Lower lobe of right lung (tissue), 2 donors: ENCODE results near the gene CALD1. TPM values are rescaled to one million over a fixed set of nuclear protein-coding genes. Genes with fewer than 3 reads are reported as not detected.

ENCODE experiments used
- ATAC-seq, 2 donors: fragments of 200-7000 bp; cut with Tn5 transposase; one replicate each; pipeline ENCODE4 v1.9.1; 2020 to 2022; ENCODE audit warnings: mild to moderate bottlenecking in 2 of 2, moderate library complexity in 2 of 2
- DNase-seq: peaks from one replicate; pipeline ENCODE4 v3.0.0-alpha.2; 2020
- H3K27ac ChIP-seq: fragments of 200-600 bp; one replicate; pipeline ENCODE4 v1.8.0; 2022
- H3K27me3 ChIP-seq: fragments of 200-600 bp; one replicate; pipeline ENCODE4 v1.8.0; 2022; ENCODE audit warnings: low read depth
- H3K36me3 ChIP-seq: fragments of 200-600 bp; one replicate; pipeline ENCODE4 v1.8.0; 2022; ENCODE audit warnings: mild to moderate bottlenecking
- H3K4me1 ChIP-seq: fragments of 200-600 bp; one replicate; pipeline ENCODE4 v1.8.0; 2022
- H3K4me3 ChIP-seq: fragments of 200-600 bp; one replicate; pipeline ENCODE4 v1.8.0; 2022; ENCODE audit warnings: mild to moderate bottlenecking
- H3K9me3 ChIP-seq: fragments of 200-600 bp; one replicate; pipeline ENCODE4 v1.8.0; 2022
- CTCF ChIP-seq: fragments of 200-600 bp; IDR thresholded peaks from one replicate; pipeline ENCODE4 v1.8.0; 2022; ENCODE audit warnings: antibody characterized with exemption, mild to moderate bottlenecking
- intact Hi-C: fragments of 100-400 bp; cut with DNase I; formaldehyde crosslinking; loops from one replicate; pipeline ENCODE4 v1.11.0; 2022
- total RNA-seq: library from RNA; stranded (reverse); fragmentation: NEBNext Ultra II Directional; extraction: Animal tissue kit (Norgen Biotek cat#: 25700); gene quantifications from one replicate; pipeline ENCODE4 v1.2.1, GENCODE V29; 2021
- donor health status: DM: no; HTN: yes; CAD: no; lungs with severe emphysema.

Gene CALD1
- total RNA-seq, 1 donor from 2014 or later, result 140 TPM

GRCh38 chr7:134827889-134828288 lies 48.5 kb downstream of the CALD1 start:
- Histone ChIP-seq H3K9me3 (no peaks in the 10 kb centered on the region), H3K27ac (no peak overlapping the region), H3K4me1 (peaks cover 4% of the 10 kb centered on the region), H3K27me3 (no peaks in the 10 kb centered on the region), H3K4me3 (no peak overlapping the region), H3K36me3 (no peaks in the 10 kb centered on the region)
- no peak for DNase-seq
- intact Hi-C loops, result no loop called here
- peak in 1 of 2 donors; percentile 39 for ATAC-seq
- no peak for TF ChIP-seq CTCF

GRCh38 chr7:134828361-134828760 lies 48.9 kb downstream of the CALD1 start:
- intact Hi-C loops, result no loop called here
- DNase-seq, result no peak
- no peaks in the 10 kb centered on the region for H3K9me3 ChIP-seq
- no peaks in the 10 kb centered on the region for H3K36me3 ChIP-seq
- no peaks in the 10 kb centered on the region for H3K27me3 ChIP-seq
- H3K4me3 ChIP-seq, result no peak overlapping the region
- TF ChIP-seq CTCF, result no peak
- no peak overlapping the region for H3K27ac ChIP-seq
- no peak for ATAC-seq
- peaks cover 4% of the 10 kb centered on the region for H3K4me1 ChIP-seq

GRCh38 chr7:134829380-134829986 lies 50.0 kb downstream of the CALD1 start:
- Histone ChIP-seq H3K36me3 (no peaks in the 10 kb centered on the region), H3K27me3 (no peaks in the 10 kb centered on the region), H3K9me3 (no peaks in the 10 kb centered on the region), H3K4me3 (no peak overlapping the region), H3K4me1 (peaks cover 4% of the 10 kb centered on the region), H3K27ac (no peak overlapping the region)
- intact Hi-C loops, result no loop called here
- no peak for TF ChIP-seq CTCF
- DNase-seq (no peak), ATAC-seq (no peak)

GRCh38 chr7:134831862-134832261 lies 52.4 kb downstream of the CALD1 start:
- no peaks in the 10 kb centered on the region for H3K27me3 ChIP-seq
- H3K36me3 ChIP-seq, result no peaks in the 10 kb centered on the region
- H3K27ac ChIP-seq, result no peak overlapping the region
- ATAC-seq, result peak in 1 of 2 donors; percentile 27
- peaks cover 4% of the 10 kb centered on the region for H3K4me1 ChIP-seq
- H3K4me3 ChIP-seq, result no peak overlapping the region
- no peaks in the 10 kb centered on the region for H3K9me3 ChIP-seq
- TF ChIP-seq CTCF, result no peak
- intact Hi-C loops, result no loop called here
- no peak for DNase-seq

GRCh38 chr7:134832367-134832766 lies 52.9 kb downstream of the CALD1 start:
- no peak for ATAC-seq
- H3K27me3 ChIP-seq, result no peaks in the 10 kb centered on the region
- H3K4me3 ChIP-seq, result no peak overlapping the region
- no peak overlapping the region for H3K27ac ChIP-seq
- intact Hi-C loops, result no loop called here
- no peak for DNase-seq
- TF ChIP-seq CTCF, result no peak
- no peaks in the 10 kb centered on the region for H3K36me3 ChIP-seq
- peaks cover 4% of the 10 kb centered on the region for H3K4me1 ChIP-seq
- H3K9me3 ChIP-seq, result no peaks in the 10 kb centered on the region
